ENCODE measurements around the gene NEAT1.
A peak's percentile ranks its signal among the peaks of the same experiment; 100 is the strongest.

NEAT1 gene

DNA sequence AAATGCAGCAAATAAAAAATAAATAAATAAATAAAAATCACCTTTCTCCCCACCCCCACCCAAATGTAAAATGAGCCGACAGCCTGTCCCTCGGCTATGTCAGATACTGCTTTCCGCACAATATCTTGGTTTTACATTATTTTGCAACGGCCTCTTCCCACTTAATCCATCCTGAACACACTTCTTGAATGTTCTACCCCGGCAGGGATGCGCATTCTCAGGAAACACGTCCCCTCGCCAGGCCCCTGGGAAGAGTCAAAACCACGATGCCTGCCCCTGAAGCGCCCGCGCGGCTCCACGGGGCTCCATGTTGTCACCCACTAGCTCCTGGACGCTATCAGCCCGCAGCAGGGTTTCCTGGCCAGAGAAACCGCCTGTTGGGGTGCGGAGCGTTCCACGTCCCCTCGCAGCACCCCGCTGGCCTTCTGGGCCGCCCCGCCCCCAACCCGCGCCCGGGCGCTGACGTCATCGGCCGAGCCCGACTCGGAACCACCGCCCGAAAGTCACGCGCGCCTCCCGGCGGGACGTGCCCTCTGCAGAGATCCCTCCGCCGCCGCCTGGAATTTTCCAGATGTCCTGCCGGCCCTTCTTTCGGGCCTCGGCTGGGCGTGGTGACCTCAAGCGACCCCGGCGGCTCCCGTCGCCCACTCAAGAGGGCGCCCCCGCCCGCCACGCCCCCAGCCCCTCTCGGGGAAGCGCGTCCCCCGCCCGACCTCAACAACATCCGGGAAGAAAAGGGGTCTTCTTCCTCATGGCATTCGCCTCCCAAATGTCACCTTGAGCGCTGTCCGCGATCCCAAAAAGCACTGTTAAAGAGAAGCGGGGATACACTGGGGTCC is 585 bp upstream of the NEAT1 start:
- no peaks in the 10 kb centered on the region for H3K9me3 ChIP-seq (ENCODE audit: control extremely low read depth in 1 of 5, control insufficient read depth in 4 of 5, insufficient read depth in 2 of 5, low read depth in 1 of 5, low read length in 4 of 5)
- H3K27me3 ChIP-seq (replicated peaks in 2 of 5; ENCODE audit: control insufficient read depth in 4 of 5, insufficient read depth in 5 of 5, low read length in 4 of 5): no peaks in the 10 kb centered on the region
- ChIA-PET CTCF (interaction anchor here (1.0 to 8.8 kb wide), 7 partner anchors 8 to 87 kb away, joined by 3 to 85 read pairs (median 15); partner anchors contain the start of genes MALAT1 and SLC25A45), POLR2A (interaction anchor here (0.6 to 17.4 kb wide), 22 partner anchors 5 to 1855 kb away, joined by 3 to 747 read pairs (median 5); partner anchors contain the start of genes FAU, FRMD8, MALAT1 and MRPL49)
- WGBS (ENCODE audit: insufficient coverage): under 1% methylated on average over 68 of the region's 68 CpGs
- peak; percentile 96 to 98 (median 96) for DNase-seq
- peak overlapping the region; percentile 76 to 100 (median 99) for H3K4me3 ChIP-seq (ENCODE audit: control insufficient read depth in 1 of 7, extremely low read depth in 1 of 7, insufficient read depth in 4 of 7, low read depth in 2 of 7, low read length in 6 of 7)
- peak overlapping the region; percentile 99 to 100 for H3K27ac ChIP-seq (ENCODE audit: insufficient read depth in 1 of 2, low read depth in 1 of 2, low read length in 2 of 2, poor library complexity in 1 of 2, severe bottlenecking in 2 of 2)
- H3K36me3 ChIP-seq (ENCODE audit: control insufficient read depth in 4 of 4, insufficient read depth in 4 of 4, low read length in 3 of 4): peaks cover 0 to 31% (median 7%) of the 10 kb centered on the region in 4 experiments
- H3K4me1 ChIP-seq (ENCODE audit: control extremely low read depth in 1 of 4, control insufficient read depth in 4 of 4, insufficient read depth in 4 of 4, low read length in 3 of 4): peaks cover 12 to 78% (median 58%) of the 10 kb centered on the region in 4 experiments

DNA sequence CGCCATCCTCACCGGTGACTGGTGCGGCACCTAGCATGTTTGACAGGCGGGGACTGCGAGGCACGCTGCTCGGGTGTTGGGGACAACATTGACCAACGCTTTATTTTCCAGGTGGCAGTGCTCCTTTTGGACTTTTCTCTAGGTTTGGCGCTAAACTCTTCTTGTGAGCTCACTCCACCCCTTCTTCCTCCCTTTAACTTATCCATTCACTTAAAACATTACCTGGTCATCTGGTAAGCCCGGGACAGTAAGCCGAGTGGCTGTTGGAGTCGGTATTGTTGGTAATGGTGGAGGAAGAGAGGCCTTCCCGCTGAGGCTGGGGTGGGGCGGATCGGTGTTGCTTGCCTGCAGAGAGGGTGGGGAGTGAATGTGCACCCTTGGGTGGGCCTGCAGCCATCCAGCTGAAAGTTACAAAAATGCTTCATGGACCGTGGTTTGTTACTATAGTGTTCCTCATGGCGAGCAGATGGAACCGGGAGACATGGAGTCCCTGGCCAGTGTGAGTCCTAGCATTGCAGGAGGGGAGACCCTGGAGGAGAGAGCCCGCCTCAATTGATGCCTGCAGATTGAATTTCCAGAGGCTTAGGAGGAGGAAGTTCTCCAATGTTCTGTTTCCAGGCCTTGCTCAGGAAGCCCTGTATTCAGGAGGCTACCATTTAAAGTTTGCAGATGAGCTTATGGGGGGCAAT is 1.1 kb downstream of the NEAT1 start:
- 0% methylated on average over 16 of the region's 19 CpGs for WGBS (ENCODE audit: insufficient coverage)
- peaks cover 0 to 35% (median 9%) of the 10 kb centered on the region in 4 experiments for H3K36me3 ChIP-seq (ENCODE audit: control insufficient read depth in 4 of 4, insufficient read depth in 4 of 4, low read length in 3 of 4)
- H3K27ac ChIP-seq (ENCODE audit: insufficient read depth in 1 of 2, low read depth in 1 of 2, low read length in 2 of 2, poor library complexity in 1 of 2, severe bottlenecking in 2 of 2): peak overlapping the region; percentile 99 to 100
- ChIA-PET CTCF (interaction anchor here (0.6 to 6.2 kb wide), 6 partner anchors 7 to 76 kb away, joined by 3 to 74 read pairs (median 4); partner anchors contain the start of genes MALAT1 and SLC25A45), POLR2A (interaction anchor here (0.8 to 17.4 kb wide), 17 partner anchors 7 to 302 kb away, joined by 3 to 747 read pairs (median 9); partner anchors contain the start of genes FAM89B, FAU, FRMD8 and MALAT1)
- H3K9me3 ChIP-seq (ENCODE audit: control extremely low read depth in 1 of 5, control insufficient read depth in 4 of 5, insufficient read depth in 2 of 5, low read depth in 1 of 5, low read length in 4 of 5): no peaks in the 10 kb centered on the region
- no peaks in the 10 kb centered on the region for H3K27me3 ChIP-seq (replicated peaks in 2 of 5; ENCODE audit: control insufficient read depth in 4 of 5, insufficient read depth in 5 of 5, low read length in 4 of 5)
- peaks cover 18 to 78% (median 57%) of the 10 kb centered on the region in 4 experiments for H3K4me1 ChIP-seq (ENCODE audit: control extremely low read depth in 1 of 4, control insufficient read depth in 4 of 4, insufficient read depth in 4 of 4, low read length in 3 of 4)
- peak in 1 of 3 donors; percentile 21 for DNase-seq
- peak overlapping the region; percentile 76 to 100 (median 99) for H3K4me3 ChIP-seq (ENCODE audit: control insufficient read depth in 1 of 7, extremely low read depth in 1 of 7, insufficient read depth in 4 of 7, low read depth in 2 of 7, low read length in 6 of 7)

DNA sequence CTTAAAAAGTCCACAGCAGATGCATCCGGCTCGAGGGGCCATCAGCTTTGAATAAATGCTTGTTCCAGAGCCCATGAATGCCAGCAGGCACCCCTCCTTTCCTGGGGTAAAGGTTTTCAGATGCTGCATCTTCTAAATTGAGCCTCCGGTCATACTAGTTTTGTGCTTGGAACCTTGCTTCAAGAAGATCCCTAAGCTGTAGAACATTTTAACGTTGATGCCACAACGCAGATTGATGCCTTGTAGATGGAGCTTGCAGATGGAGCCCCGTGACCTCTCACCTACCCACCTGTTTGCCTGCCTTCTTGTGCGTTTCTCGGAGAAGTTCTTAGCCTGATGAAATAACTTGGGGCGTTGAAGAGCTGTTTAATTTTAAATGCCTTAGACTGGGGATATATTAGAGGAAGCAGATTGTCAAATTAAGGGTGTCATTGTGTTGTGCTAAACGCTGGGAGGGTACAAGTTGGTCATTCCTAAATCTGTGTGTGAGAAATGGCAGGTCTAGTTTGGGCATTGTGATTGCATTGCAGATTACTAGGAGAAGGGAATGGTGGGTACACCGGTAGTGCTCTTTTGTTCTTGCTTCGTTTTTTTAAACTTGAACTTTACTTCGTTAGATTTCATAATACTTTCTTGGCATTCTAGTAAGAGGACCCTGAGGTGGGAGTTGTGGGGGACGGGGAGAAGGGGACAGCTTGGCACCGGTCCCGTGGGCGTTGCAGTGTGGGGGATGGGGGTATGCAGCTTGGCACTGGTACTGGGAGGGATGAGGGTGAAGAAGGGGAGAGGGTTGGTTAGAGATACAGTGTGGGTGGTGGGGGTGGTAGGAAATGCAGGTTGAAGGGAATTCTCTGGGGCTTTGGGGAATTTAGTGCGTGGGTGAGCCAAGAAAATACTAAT is 1.9 kb downstream of the NEAT1 start:
- peak in 2 of 3 donors; percentile 58 for DNase-seq
- H3K27me3 ChIP-seq (replicated peaks in 2 of 5; ENCODE audit: control insufficient read depth in 4 of 5, insufficient read depth in 5 of 5, low read length in 4 of 5): no peaks in the 10 kb centered on the region
- peaks cover 0 to 35% (median 9%) of the 10 kb centered on the region in 4 experiments for H3K36me3 ChIP-seq (ENCODE audit: control insufficient read depth in 4 of 4, insufficient read depth in 4 of 4, low read length in 3 of 4)
- H3K4me3 ChIP-seq (ENCODE audit: control insufficient read depth in 1 of 7, extremely low read depth in 1 of 7, insufficient read depth in 4 of 7, low read depth in 2 of 7, low read length in 6 of 7): peak overlapping the region; percentile 76 to 100 (median 99)
- H3K27ac ChIP-seq (ENCODE audit: insufficient read depth in 1 of 2, low read depth in 1 of 2, low read length in 2 of 2, poor library complexity in 1 of 2, severe bottlenecking in 2 of 2): peak overlapping the region; percentile 99 to 100
- no peaks in the 10 kb centered on the region for H3K9me3 ChIP-seq (ENCODE audit: control extremely low read depth in 1 of 5, control insufficient read depth in 4 of 5, insufficient read depth in 2 of 5, low read depth in 1 of 5, low read length in 4 of 5)
- 0% methylated on average over 8 of the region's 18 CpGs for WGBS (ENCODE audit: insufficient coverage)
- H3K4me1 ChIP-seq (ENCODE audit: control extremely low read depth in 1 of 4, control insufficient read depth in 4 of 4, insufficient read depth in 4 of 4, low read length in 3 of 4): peaks cover 24 to 79% (median 57%) of the 10 kb centered on the region in 4 experiments
- POLR2A ChIA-PET: interaction anchor here (0.8 to 17.4 kb wide), 14 partner anchors 8 to 148 kb away, joined by 3 to 747 read pairs (median 9); partner anchors contain the start of genes FAM89B, FRMD8, MALAT1 and SLC25A45
- CTCF ChIA-PET: interaction anchor here (0.6 to 6.2 kb wide), 6 partner anchors 8 to 75 kb away, joined by 3 to 74 read pairs (median 4); partner anchors contain the start of gene MALAT1

DNA sequence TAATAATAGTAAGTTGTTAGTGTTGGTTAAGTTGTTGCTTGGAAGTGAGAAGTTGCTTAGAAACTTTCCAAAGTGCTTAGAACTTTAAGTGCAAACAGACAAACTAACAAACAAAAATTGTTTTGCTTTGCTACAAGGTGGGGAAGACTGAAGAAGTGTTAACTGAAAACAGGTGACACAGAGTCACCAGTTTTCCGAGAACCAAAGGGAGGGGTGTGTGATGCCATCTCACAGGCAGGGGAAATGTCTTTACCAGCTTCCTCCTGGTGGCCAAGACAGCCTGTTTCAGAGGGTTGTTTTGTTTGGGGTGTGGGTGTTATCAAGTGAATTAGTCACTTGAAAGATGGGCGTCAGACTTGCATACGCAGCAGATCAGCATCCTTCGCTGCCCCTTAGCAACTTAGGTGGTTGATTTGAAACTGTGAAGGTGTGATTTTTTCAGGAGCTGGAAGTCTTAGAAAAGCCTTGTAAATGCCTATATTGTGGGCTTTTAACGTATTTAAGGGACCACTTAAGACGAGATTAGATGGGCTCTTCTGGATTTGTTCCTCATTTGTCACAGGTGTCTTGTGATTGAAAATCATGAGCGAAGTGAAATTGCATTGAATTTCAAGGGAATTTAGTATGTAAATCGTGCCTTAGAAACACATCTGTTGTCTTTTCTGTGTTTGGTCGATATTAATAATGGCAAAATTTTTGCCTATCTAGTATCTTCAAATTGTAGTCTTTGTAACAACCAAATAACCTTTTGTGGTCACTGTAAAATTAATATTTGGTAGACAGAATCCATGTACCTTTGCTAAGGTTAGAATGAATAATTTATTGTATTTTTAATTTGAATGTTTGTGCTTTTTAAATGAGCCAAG is 2.7 kb downstream of the NEAT1 start:
- CTCF ChIA-PET: interaction anchor here (1.0 to 6.2 kb wide), 5 partner anchors 9 to 74 kb away, joined by 3 to 74 read pairs (median 4); partner anchors contain the start of gene MALAT1
- no peaks in the 10 kb centered on the region for H3K27me3 ChIP-seq (replicated peaks in 2 of 5; ENCODE audit: control insufficient read depth in 4 of 5, insufficient read depth in 5 of 5, low read length in 4 of 5)
- peaks cover 29 to 79% (median 57%) of the 10 kb centered on the region in 4 experiments for H3K4me1 ChIP-seq (ENCODE audit: control extremely low read depth in 1 of 4, control insufficient read depth in 4 of 4, insufficient read depth in 4 of 4, low read length in 3 of 4)
- peak; percentile 78 to 92 (median 87) for DNase-seq
- WGBS (ENCODE audit: insufficient coverage): 0% methylated on average over 6 of the region's 9 CpGs
- H3K9me3 ChIP-seq (ENCODE audit: control extremely low read depth in 1 of 5, control insufficient read depth in 4 of 5, insufficient read depth in 2 of 5, low read depth in 1 of 5, low read length in 4 of 5): no peaks in the 10 kb centered on the region
- POLR2A ChIA-PET: interaction anchor here (0.7 to 17.4 kb wide), 13 partner anchors 9 to 411 kb away, joined by 3 to 747 read pairs (median 9); partner anchors contain the start of genes ARL2, FAM89B, MALAT1 and SLC25A45
- H3K36me3 ChIP-seq (ENCODE audit: control insufficient read depth in 4 of 4, insufficient read depth in 4 of 4, low read length in 3 of 4): peaks cover 0 to 35% (median 9%) of the 10 kb centered on the region in 4 experiments
- peak overlapping the region; percentile 76 to 100 (median 99) for H3K4me3 ChIP-seq (ENCODE audit: control insufficient read depth in 1 of 7, extremely low read depth in 1 of 7, insufficient read depth in 4 of 7, low read depth in 2 of 7, low read length in 6 of 7)
- peak overlapping the region; percentile 99 to 100 for H3K27ac ChIP-seq (ENCODE audit: insufficient read depth in 1 of 2, low read depth in 1 of 2, low read length in 2 of 2, poor library complexity in 1 of 2, severe bottlenecking in 2 of 2)

DNA sequence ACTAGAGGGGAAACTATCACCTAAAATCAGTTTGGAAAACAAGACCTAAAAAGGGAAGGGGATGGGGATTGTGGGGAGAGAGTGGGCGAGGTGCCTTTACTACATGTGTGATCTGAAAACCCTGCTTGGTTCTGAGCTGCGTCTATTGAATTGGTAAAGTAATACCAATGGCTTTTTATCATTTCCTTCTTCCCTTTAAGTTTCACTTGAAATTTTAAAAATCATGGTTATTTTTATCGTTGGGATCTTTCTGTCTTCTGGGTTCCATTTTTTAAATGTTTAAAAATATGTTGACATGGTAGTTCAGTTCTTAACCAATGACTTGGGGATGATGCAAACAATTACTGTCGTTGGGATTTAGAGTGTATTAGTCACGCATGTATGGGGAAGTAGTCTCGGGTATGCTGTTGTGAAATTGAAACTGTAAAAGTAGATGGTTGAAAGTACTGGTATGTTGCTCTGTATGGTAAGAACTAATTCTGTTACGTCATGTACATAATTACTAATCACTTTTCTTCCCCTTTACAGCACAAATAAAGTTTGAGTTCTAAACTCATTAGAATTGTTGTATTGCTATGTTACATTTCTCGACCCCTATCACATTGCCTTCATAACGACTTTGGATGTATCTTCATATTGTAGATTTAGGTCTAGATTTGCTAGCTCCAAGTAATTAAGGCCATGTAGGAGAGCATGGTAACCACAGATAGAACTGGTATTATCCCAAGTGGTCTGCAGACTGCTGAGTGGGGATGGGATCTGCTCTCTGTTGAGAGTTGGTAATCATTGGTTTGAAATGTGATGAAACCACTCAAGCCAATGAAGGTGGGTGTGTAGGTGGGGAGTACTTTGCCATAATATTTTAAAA is 3.6 kb downstream of the NEAT1 start:
- peaks cover 0 to 35% (median 9%) of the 10 kb centered on the region in 4 experiments for H3K36me3 ChIP-seq (ENCODE audit: control insufficient read depth in 4 of 4, insufficient read depth in 4 of 4, low read length in 3 of 4)
- H3K4me1 ChIP-seq (ENCODE audit: control extremely low read depth in 1 of 4, control insufficient read depth in 4 of 4, insufficient read depth in 4 of 4, low read length in 3 of 4): peaks cover 32 to 79% (median 55%) of the 10 kb centered on the region in 4 experiments
- no peaks in the 10 kb centered on the region for H3K27me3 ChIP-seq (replicated peaks in 2 of 5; ENCODE audit: control insufficient read depth in 4 of 5, insufficient read depth in 5 of 5, low read length in 4 of 5)
- peak; percentile 92 to 98 (median 95) for DNase-seq
- POLR2A ChIA-PET: interaction anchor here (0.6 to 17.4 kb wide), 13 partner anchors 10 to 412 kb away, joined by 3 to 747 read pairs (median 6); partner anchors contain the start of genes ARL2, MALAT1 and SLC25A45
- H3K9me3 ChIP-seq (ENCODE audit: control extremely low read depth in 1 of 5, control insufficient read depth in 4 of 5, insufficient read depth in 2 of 5, low read depth in 1 of 5, low read length in 4 of 5): no peaks in the 10 kb centered on the region
- peak overlapping the region; percentile 99 to 100 for H3K27ac ChIP-seq (ENCODE audit: insufficient read depth in 1 of 2, low read depth in 1 of 2, low read length in 2 of 2, poor library complexity in 1 of 2, severe bottlenecking in 2 of 2)
- CTCF ChIA-PET: interaction anchor here (1.0 to 6.2 kb wide), 5 partner anchors 10 to 73 kb away, joined by 3 to 74 read pairs (median 3); partner anchors contain the start of gene MALAT1
- peak overlapping the region in 6 of 7 experiments; percentile 76 to 100 (median 100) for H3K4me3 ChIP-seq (ENCODE audit: control insufficient read depth in 1 of 7, extremely low read depth in 1 of 7, insufficient read depth in 4 of 7, low read depth in 2 of 7, low read length in 6 of 7)
- WGBS (ENCODE audit: insufficient coverage): 0% methylated on average over 1 of the region's 9 CpGs

Measured in common myeloid progenitor, CD34-positive (primary cell).